LNCaP clone FGC (cell line): ENCODE measurements around the gene TSPO2.

ENCODE experiments used
- DNase-seq: peaks from one replicate; pipeline ENCODE4 v3.0.0-alpha.2; 2011; ENCODE audit warnings: low read depth
- H3K4me3 ChIP-seq: 2 replicates; pipeline ENCODE4 v1.5.1; 2011; ENCODE audit warnings: mild to moderate bottlenecking, low read depth, low read length, control low read depth
- CTCF ChIP-seq: IDR thresholded peaks from 2 replicates; pipeline ENCODE4 v1.5.1; 2012; ENCODE audit warnings: mild to moderate bottlenecking; ENCODE audit not compliant: control insufficient read depth, insufficient read depth; ENCODE audit errors: extremely low read depth

The TSPO2 gene

GRCh38 chr6:41049521-41049920 lies 7.3 kb downstream of the TSPO2 start:
- TF ChIP-seq CTCF: no peak
- H3K4me3 ChIP-seq: no peak overlapping the region
- no peak for DNase-seq

DNA sequence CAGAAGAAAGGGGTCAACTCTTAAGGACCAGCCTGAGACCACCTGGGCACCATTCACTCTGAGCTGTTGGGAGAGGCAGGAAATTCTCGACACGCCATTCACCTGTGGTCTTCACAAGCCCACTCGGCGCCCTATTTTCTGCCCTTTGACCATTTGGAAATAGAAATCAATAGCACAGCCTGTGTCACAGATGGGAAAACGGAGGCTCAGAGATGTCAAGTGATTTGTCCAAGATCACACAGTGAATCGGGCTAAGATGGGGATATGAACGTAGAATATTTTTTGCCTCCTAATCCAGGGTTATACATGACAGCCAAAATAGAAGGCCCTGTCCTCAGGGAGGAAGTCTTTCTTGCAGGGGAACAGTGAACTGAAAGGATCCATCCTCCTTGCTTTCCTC lies 7.7 kb downstream of the TSPO2 start:
- no peak for DNase-seq
- no peak overlapping the region for H3K4me3 ChIP-seq
- TF ChIP-seq CTCF: no peak

GRCh38 chr6:41050536-41050935 lies 8.3 kb downstream of the TSPO2 start:
- TF ChIP-seq CTCF: no peak
- no peak overlapping the region for H3K4me3 ChIP-seq
- DNase-seq: no peak

- TF ChIP-seq CTCF: no peak
- no peak for DNase-seq
- H3K4me3 ChIP-seq: no peak overlapping the region
These were observed 9.6 kb downstream of the TSPO2 start for GRCh38 chr6:41051873-41052272.

DNA sequence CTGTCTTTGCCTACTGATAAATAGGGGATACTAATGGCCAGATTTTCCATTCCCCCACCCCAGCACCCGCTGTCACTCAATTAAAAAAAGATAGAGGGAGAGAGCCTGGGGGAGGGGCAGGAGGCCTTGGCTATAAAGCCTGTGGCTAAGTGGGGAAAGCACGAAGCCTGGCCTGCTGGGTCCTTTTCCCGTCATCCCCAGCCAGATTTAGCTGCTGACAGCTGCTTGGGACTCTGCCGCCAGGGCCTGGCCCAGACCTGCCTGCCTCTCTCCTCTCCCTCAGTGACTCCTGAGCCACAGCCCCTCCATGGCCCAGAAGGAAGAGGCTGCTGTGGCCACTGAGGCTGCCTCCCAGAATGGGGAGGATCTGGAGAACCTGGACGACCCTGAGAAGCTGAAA lies 10.8 kb downstream of the TSPO2 start, which contains the start of gene APOBEC2:
Gene APOBEC2 (plus strand): TSS at position 162 of the 400 bp plus-strand sequence. CDS start 146 bp downstream, at position 308.
- H3K4me3 ChIP-seq: no peak within 1 kb of the TSS
- TF ChIP-seq CTCF: no peak
- DNase-seq: no peak

DNA sequence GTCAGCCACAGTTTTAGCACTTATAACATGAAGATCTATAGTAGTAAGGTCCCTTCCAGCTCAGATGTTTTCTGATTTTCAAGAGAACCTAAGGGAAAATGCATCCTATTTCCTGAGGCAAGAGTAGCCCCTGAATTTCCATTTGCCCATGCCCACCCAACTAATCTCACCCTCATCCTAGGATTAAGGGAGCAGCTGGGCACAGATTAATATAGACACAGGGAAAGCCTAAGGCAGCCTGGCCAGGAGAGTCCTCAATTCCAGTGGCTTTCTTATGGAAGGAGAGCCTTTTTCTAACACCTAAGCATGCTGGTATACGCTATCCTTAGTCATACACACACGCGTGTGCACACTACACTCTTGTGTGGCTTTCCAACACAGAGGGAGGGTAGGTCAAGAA lies 12.2 kb downstream of the TSPO2 start:
- no peak for TF ChIP-seq CTCF
- no peak overlapping the region for H3K4me3 ChIP-seq
- no peak for DNase-seq

DNA sequence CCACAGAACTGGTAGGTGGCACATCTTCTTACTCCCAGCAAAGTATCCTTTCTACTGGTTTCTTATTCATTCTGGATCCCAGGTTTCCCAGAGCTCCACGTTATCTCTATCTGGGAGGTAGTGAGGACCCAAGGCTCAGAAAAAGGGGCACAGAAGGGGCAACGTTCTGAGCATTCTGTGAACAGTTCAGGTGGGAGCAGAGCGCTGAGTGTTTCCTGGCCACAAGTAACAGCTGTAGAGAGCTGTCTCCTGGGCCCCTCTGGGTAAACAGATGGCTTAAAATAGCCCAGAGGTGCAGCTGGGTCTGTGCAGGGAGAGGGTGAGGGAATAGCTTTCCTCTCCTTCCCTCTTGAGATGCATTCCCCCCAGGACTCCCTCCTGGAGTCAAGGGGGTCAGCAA lies 12.9 kb downstream of the TSPO2 start:
- no peak for TF ChIP-seq CTCF
- no peak overlapping the region for H3K4me3 ChIP-seq
- DNase-seq: no peak
